CD4-positive, CD25-positive, alpha-beta regulatory T cell (primary cell): ENCODE results near the gene SMIM30. TPM values are rescaled to one million over a fixed set of nuclear protein-coding genes. Genes with fewer than 3 reads are reported as not detected.

ENCODE experiments used
- ATAC-seq, 2 donors: fragments of 150-1000 bp; cut with Tn5 transposase; one replicate each; pipeline ENCODE4 v1.10.0; 2021; ENCODE audit warnings: low read depth in 2 of 2, moderate number of reproducible peaks in 2 of 2, moderate library complexity in 1 of 2
- DNase-seq, 3 donors: peaks; one replicate each; pipeline versions ENCODE4 v3.0.0 to v3.0.0-alpha.2; 2012 to 2022; ENCODE audit warnings: mixed read lengths in 1 of 3
- H3K27ac ChIP-seq: one replicate; pipeline ENCODE4 v1.7.0; 2013; ENCODE audit warnings: mild to moderate bottlenecking, low read length; ENCODE audit not compliant: insufficient read depth, poor library complexity, severe bottlenecking
- H3K27me3 ChIP-seq: one replicate; pipeline ENCODE4 v1.7.0; 2013; ENCODE audit warnings: low read length; ENCODE audit not compliant: control insufficient read depth, insufficient read depth
- H3K36me3 ChIP-seq: one replicate; pipeline ENCODE4 v1.7.0; 2013; ENCODE audit warnings: mild to moderate bottlenecking, low read length, moderate library complexity; ENCODE audit not compliant: control insufficient read depth, insufficient read depth
- H3K4me1 ChIP-seq: 2 replicates; pipeline ENCODE4 v1.7.0; 2013; ENCODE audit warnings: mild to moderate bottlenecking, low read length; ENCODE audit not compliant: insufficient read depth, control insufficient read depth, poor library complexity, severe bottlenecking
- H3K4me3 ChIP-seq: one replicate; pipeline ENCODE4 v1.7.0; 2013; ENCODE audit warnings: low read depth, mild to moderate bottlenecking, low read length, moderate library complexity
- H3K9me3 ChIP-seq, 2 experiments: 1 replicate in 1 of 2; 2 replicates in 1 of 2; pipeline ENCODE4 v1.7.0; 2013; ENCODE audit warnings: low read length in 2 of 2, mild to moderate bottlenecking in 1 of 2, moderate library complexity in 1 of 2; ENCODE audit not compliant: control insufficient read depth in 2 of 2
- H3K27ac Mint-ChIP-seq, 3 donors: one replicate each; pipeline ENCODE4 v1.8.0; 2020 to 2022; ENCODE audit warnings: mild to moderate bottlenecking in 3 of 3, mixed read lengths in 3 of 3, moderate library complexity in 2 of 3
- H3K27me3 Mint-ChIP-seq: one replicate; pipeline ENCODE4 v1.8.0; 2022; ENCODE audit warnings: mild to moderate bottlenecking, mixed read lengths
- H3K36me3 Mint-ChIP-seq: one replicate; pipeline ENCODE4 v1.8.0; 2020; ENCODE audit warnings: mixed read lengths
- H3K4me1 Mint-ChIP-seq, 4 donors: one replicate each; pipeline ENCODE4 v1.8.0; 2020 to 2022; ENCODE audit warnings: mixed read lengths in 4 of 4, mild to moderate bottlenecking in 1 of 4
- H3K4me3 Mint-ChIP-seq, 4 donors: one replicate each; pipeline ENCODE4 v1.8.0; 2020 to 2022; ENCODE audit warnings: mild to moderate bottlenecking in 4 of 4, mixed read lengths in 4 of 4, moderate library complexity in 3 of 4
- H3K9me3 Mint-ChIP-seq, 7 donors: one replicate each; pipeline ENCODE4 v1.8.0; 2020 to 2022; ENCODE audit warnings: mixed read lengths in 7 of 7, mild to moderate bottlenecking in 3 of 7, moderate library complexity in 2 of 7
- polyA plus RNA-seq, 4 donors: library from polyadenylated mRNA; unstranded; fragments of 300-500 nt; fragmentation: Illumina TruSeq; gene quantifications; one replicate each; pipeline ENCODE4 v1.2.3, GENCODE V29; 2021
- total RNA-seq: library from RNA; stranded (reverse); gene quantifications from one replicate; pipeline ENCODE4 v1.2.3, GENCODE V29; 2022

The SMIM30 gene
- total and polyA plus RNA-seq, 5 donors from 2014 or later: 10.9 to 66.4 (median 49.1) TPM

DNA sequence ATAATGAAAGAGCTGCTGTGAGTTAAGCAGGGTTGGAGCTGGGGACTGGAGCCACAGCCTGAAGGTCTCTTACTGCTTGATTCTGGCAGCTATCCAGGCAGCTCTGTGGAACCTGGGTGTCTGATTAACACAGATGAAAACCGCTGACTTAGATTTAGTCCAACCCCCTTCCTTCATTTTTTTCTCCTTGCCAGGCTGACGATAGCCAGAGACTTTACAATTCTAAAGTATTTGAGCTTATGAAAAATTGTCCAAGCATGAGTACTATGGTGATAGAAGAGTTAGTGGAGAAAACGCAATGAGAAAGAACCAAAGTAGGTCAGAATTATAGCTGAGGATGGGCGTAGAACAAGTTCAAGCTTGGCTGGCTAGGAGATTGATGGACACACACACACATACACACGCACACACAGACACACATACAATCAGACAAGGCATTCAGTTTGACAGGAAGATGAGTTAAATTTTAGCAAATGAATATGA, 18.2 kb downstream of the SMIM30 start:
- H3K9me3 ChIP-seq: no peaks in the 10 kb centered on the region
- H3K4me1 ChIP-seq: no peaks in the 10 kb centered on the region
- DNase-seq: no peak
- H3K4me3 ChIP-seq: no peak overlapping the region
- Mint-ChIP-seq H3K27me3 (peaks cover 22% of the 10 kb centered on the region), H3K9me3 (no peaks in the 10 kb centered on the region), H3K4me1 (no peaks in the 10 kb centered on the region), H3K27ac (no peak overlapping the region), H3K4me3 (no peak overlapping the region), H3K36me3 (no peaks in the 10 kb centered on the region)
- no peak overlapping the region for H3K27ac ChIP-seq
- no peak for ATAC-seq
- H3K36me3 ChIP-seq: no peaks in the 10 kb centered on the region
- peaks cover 2% of the 10 kb centered on the region for H3K27me3 ChIP-seq

GRCh38 chr7:113099284-113099919, 19.0 kb downstream of the SMIM30 start:
- H3K4me3 Mint-ChIP-seq: no peak overlapping the region
- DNase-seq: no peak
- Histone ChIP-seq H3K4me3 (no peak overlapping the region), H3K27me3 (peaks cover 2% of the 10 kb centered on the region), H3K9me3 (no peaks in the 10 kb centered on the region), H3K27ac (no peak overlapping the region), H3K4me1 (no peaks in the 10 kb centered on the region), H3K36me3 (no peaks in the 10 kb centered on the region)
- no peak overlapping the region for H3K27ac Mint-ChIP-seq
- H3K9me3 Mint-ChIP-seq: no peaks in the 10 kb centered on the region
- ATAC-seq: no peak
- H3K27me3 Mint-ChIP-seq: peaks cover 22% of the 10 kb centered on the region
- no peaks in the 10 kb centered on the region for H3K36me3 Mint-ChIP-seq
- no peaks in the 10 kb centered on the region for H3K4me1 Mint-ChIP-seq

- Mint-ChIP-seq H3K9me3 (peaks cover 0 to 5% (median 0%) of the 10 kb centered on the region in 7 donors), H3K4me1 (no peaks in the 10 kb centered on the region), H3K36me3 (no peaks in the 10 kb centered on the region), H3K27me3 (peaks cover 8% of the 10 kb centered on the region), H3K27ac (no peak overlapping the region), H3K4me3 (no peak overlapping the region)
- H3K36me3 ChIP-seq: no peaks in the 10 kb centered on the region
- H3K4me1 ChIP-seq: no peaks in the 10 kb centered on the region
- no peaks in the 10 kb centered on the region for H3K9me3 ChIP-seq
- no peak overlapping the region for H3K27ac ChIP-seq
- DNase-seq (no peak), ATAC-seq (no peak)
- no peak overlapping the region for H3K4me3 ChIP-seq
- peaks cover 2% of the 10 kb centered on the region for H3K27me3 ChIP-seq
Measured at GRCh38 chr7:113094517-113095249, 23.7 kb downstream of the SMIM30 start.

DNA sequence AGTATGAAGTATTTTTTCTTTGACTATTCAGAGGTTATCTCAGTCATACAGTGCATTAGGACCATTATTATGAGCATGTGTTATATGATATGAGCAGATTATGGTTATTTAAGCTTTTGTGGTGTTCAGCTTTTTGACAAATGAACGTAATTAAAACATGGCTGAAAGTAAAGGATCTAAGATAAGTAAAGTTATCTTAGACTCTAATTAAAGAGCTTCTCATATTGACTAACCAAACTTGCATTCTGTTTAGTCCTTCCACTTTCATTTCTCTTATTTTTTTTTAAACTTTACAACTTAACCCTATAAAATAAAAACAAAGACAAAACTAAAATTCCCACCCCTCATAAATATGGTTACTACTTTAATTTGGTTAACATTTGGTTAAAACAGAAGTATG, 24.8 kb downstream of the SMIM30 start:
- Histone ChIP-seq H3K27ac (no peak overlapping the region), H3K9me3 (no peaks in the 10 kb centered on the region), H3K36me3 (no peaks in the 10 kb centered on the region), H3K4me3 (no peak overlapping the region), H3K4me1 (no peaks in the 10 kb centered on the region), H3K27me3 (peaks cover 2% of the 10 kb centered on the region)
- peaks cover 0 to 5% (median 0%) of the 10 kb centered on the region in 7 donors for H3K9me3 Mint-ChIP-seq
- DNase-seq: no peak
- no peaks in the 10 kb centered on the region for H3K36me3 Mint-ChIP-seq
- ATAC-seq: no peak
- H3K27me3 Mint-ChIP-seq: peaks cover 9% of the 10 kb centered on the region
- H3K4me3 Mint-ChIP-seq: no peak overlapping the region
- no peaks in the 10 kb centered on the region for H3K4me1 Mint-ChIP-seq
- H3K27ac Mint-ChIP-seq: no peak overlapping the region

GRCh38 chr7:113092762-113093161, 25.6 kb downstream of the SMIM30 start:
- Histone ChIP-seq H3K9me3 (no peaks in the 10 kb centered on the region), H3K36me3 (no peaks in the 10 kb centered on the region), H3K27me3 (peaks cover 2% of the 10 kb centered on the region), H3K4me3 (no peak overlapping the region), H3K27ac (no peak overlapping the region), H3K4me1 (no peaks in the 10 kb centered on the region)
- Mint-ChIP-seq H3K27ac (no peak overlapping the region), H3K36me3 (no peaks in the 10 kb centered on the region), H3K27me3 (peaks cover 15% of the 10 kb centered on the region), H3K4me1 (no peaks in the 10 kb centered on the region), H3K4me3 (no peak overlapping the region), H3K9me3 (peaks cover 0 to 5% (median 0%) of the 10 kb centered on the region in 7 donors)
- no peak for DNase-seq
- no peak for ATAC-seq

DNA sequence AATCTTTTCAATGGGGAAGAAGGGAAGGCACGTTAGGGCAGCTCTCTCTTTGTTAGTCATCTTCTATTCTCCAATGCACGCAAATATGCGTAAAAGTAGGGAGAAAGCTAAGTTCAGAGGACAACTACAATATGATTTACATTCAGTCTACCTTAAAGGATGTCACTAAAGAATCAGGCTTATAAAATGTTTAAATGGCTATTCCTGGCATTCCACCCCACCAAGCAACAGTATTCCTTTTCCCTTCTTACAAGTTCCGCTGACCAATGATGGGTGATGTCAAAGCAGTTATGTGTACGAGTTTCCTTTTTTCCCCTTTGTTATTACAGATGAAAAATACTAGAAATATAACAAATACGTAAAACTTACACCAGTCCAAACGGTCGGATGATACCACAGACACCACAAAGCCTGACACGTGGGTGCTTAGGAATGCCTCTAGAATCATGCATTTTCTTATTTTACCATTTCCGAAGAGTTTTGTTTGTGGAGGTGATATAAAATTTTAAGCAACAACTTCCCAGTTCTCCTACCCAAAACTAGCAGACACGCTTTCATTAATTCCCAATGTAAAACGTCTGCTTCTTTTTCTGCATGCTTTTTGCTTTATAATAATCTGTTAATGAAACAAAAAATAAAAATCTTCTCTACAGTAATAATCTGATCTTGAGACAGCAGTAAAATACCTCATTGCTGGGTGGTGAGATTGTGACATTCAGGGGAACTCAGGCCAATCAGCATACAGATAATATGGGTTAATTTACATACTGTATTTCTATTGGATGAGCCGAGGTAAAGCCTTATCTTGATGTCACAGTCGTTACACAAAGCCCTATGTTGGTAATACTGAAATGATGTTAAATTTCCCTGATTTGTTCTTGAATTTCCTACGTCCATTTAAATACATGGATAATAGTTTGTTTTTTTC, 31.0 kb downstream of the SMIM30 start:
- DNase-seq: peak in 1 of 3 donors; percentile 22
- Mint-ChIP-seq H3K36me3 (no peaks in the 10 kb centered on the region), H3K9me3 (peaks cover 0 to 3% (median 0%) of the 10 kb centered on the region in 7 donors), H3K4me3 (peak overlapping the region in 1 of 4 donors; percentile 27), H3K27ac (no peak overlapping the region), H3K4me1 (peaks cover 0 to 8% (median 1%) of the 10 kb centered on the region in 4 donors), H3K27me3 (peaks cover 59% of the 10 kb centered on the region)
- no peaks in the 10 kb centered on the region for H3K4me1 ChIP-seq
- H3K4me3 ChIP-seq: no peak overlapping the region
- ATAC-seq: no peak
- no peak overlapping the region for H3K27ac ChIP-seq
- no peaks in the 10 kb centered on the region for H3K36me3 ChIP-seq
- no peaks in the 10 kb centered on the region for H3K9me3 ChIP-seq
- H3K27me3 ChIP-seq: peaks cover 17% of the 10 kb centered on the region

- peak within 1 kb of the TSS in 2 of 4 donors; percentile 38 to 48 for H3K4me3 Mint-ChIP-seq
- Histone ChIP-seq H3K36me3 (no peaks in the 10 kb centered on the region), H3K4me3 (no peak within 1 kb of the TSS), H3K9me3 (no peaks in the 10 kb centered on the region), H3K27me3 (peaks cover 24% of the 10 kb centered on the region), H3K4me1 (no peaks in the 10 kb centered on the region), H3K27ac (no peak within 1 kb of the TSS)
- peak in 1 of 2 donors; percentile 43 for ATAC-seq
- H3K36me3 Mint-ChIP-seq: no peaks in the 10 kb centered on the region
- no peak within 1 kb of the TSS for H3K27ac Mint-ChIP-seq
- DNase-seq: peak in 2 of 3 donors; percentile 24 to 26
- peaks cover 0 to 2% (median 0%) of the 10 kb centered on the region in 7 donors for H3K9me3 Mint-ChIP-seq
- H3K4me1 Mint-ChIP-seq: peaks cover 0 to 8% (median 1%) of the 10 kb centered on the region in 4 donors
- H3K27me3 Mint-ChIP-seq: peaks cover 65% of the 10 kb centered on the region
Measured at GRCh38 chr7:113086431-113086888, 31.9 kb downstream of the SMIM30 start, which contains the start of gene GPR85. GPR85 (minus strand) TSS chr7:113086827; CDS start chr7:113084721, 2,106 bp downstream.
